ENCODE measurements around the gene INPP5D. TPM values are rescaled to one million over a fixed set of nuclear protein-coding genes. Genes with fewer than 3 reads are reported as not detected.

INPP5D gene
- polyA plus RNA-seq, 1 of the 3 experiments (the other 2 are of a cell fraction) = 1.3 TPM

DNA sequence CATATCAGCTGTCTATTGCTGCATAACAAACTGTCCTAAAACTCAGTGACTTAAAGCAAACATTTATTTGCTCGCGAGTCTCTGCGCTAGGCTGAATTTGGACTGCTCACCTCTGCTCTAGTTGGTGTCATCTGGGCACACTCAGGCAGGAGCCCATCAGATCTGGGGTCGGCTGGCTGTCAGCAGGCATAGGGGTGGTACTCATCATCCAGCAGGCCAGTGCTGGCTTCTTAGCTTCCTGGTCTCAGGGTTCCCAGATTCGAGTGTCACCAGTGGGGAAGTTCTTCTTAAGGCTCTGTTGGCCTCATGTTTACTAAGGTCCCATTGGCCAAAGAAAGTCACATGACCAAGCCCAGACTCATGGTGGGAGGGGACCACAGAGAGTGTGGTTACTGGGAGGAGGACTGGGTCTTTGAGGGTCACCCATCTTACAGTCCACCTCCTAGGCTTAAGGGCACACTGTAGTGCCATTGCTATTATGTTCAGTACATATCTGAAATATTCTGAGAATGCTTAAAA is 119.8 kb downstream of the INPP5D start:
- Histone ChIP-seq H3K36me3 (replicated peaks in 1 of 2; ENCODE audit: control insufficient read depth in 1 of 2, insufficient read depth in 2 of 2, low read length in 1 of 2) (no peaks in the 10 kb centered on the region), H3K4me2 (no peak overlapping the region), H3K27ac (ENCODE audit: low read depth in 2 of 2, low read length in 1 of 2) (no peak overlapping the region), H3K4me3 (ENCODE audit: low read depth in 2 of 2, low read length in 1 of 2) (no peak overlapping the region), H3F3A (replicated peaks; ENCODE audit: insufficient read depth) (no peaks in the 10 kb centered on the region), H3K27me3 (ENCODE audit: insufficient read depth) (no peaks in the 10 kb centered on the region; the same call in 1 of the 2 replicates), H3K4me1 (ENCODE audit: control insufficient read depth in 1 of 2, insufficient read depth in 2 of 2, low read depth in 1 of 2, low read length in 1 of 2) (no peaks in the 10 kb centered on the region), H3K9me3 (no peaks in the 10 kb centered on the region), H2AFZ (ENCODE audit: low read depth) (no peak overlapping the region), H4K20me1 (ENCODE audit: insufficient read depth) (no peaks in the 10 kb centered on the region), H3K9ac (no peak overlapping the region), H3K79me2 (ENCODE audit: insufficient read depth) (no peaks in the 10 kb centered on the region), H3K9me2 (no peaks in the 10 kb centered on the region)
- WGBS (ENCODE audit: low lambda C conversion rate) = 91% methylated on average over 4 of the region's 5 CpGs
- no peak for DNase-seq
- TF ChIP-seq MXI1 (IDR thresholded peaks at IDR 0.05; ENCODE audit: low read depth, low read length) = no peak
- TF ChIP-seq RFX5 (IDR thresholded peaks at IDR 0.05; ENCODE audit: low read length) = no peak
- TF ChIP-seq, protein P1, sequence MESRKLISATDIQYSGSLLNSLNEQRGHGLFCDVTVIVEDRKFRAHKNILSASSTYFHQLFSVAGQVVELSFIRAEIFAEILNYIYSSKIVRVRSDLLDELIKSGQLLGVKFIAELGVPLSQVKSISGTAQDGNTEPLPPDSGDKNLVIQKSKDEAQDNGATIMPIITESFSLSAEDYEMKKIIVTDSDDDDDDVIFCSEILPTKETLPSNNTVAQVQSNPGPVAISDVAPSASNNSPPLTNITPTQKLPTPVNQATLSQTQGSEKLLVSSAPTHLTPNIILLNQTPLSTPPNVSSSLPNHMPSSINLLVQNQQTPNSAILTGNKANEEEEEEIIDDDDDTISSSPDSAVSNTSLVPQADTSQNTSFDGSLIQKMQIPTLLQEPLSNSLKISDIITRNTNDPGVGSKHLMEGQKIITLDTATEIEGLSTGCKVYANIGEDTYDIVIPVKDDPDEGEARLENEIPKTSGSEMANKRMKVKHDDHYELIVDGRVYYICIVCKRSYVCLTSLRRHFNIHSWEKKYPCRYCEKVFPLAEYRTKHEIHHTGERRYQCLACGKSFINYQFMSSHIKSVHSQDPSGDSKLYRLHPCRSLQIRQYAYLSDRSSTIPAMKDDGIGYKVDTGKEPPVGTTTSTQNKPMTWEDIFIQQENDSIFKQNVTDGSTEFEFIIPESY (IDR thresholded peaks at IDR 0.05; ENCODE audit: borderline replicate concordance, low read depth) = no peak
- TF ChIP-seq ELF1 (IDR thresholded peaks at IDR 0.05) = no peak
- TF ChIP-seq, protein P2, sequence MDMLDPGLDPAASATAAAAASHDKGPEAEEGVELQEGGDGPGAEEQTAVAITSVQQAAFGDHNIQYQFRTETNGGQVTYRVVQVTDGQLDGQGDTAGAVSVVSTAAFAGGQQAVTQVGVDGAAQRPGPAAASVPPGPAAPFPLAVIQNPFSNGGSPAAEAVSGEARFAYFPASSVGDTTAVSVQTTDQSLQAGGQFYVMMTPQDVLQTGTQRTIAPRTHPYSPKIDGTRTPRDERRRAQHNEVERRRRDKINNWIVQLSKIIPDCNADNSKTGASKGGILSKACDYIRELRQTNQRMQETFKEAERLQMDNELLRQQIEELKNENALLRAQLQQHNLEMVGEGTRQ (IDR thresholded peaks at IDR 0.05; ENCODE audit: borderline replicate concordance, low read depth, low read length) = no peak
- TF ChIP-seq GABPA (IDR thresholded peaks at IDR 0.05; ENCODE audit: low read depth) = no peak
- TF ChIP-seq RXRA (IDR thresholded peaks at IDR 0.05; ENCODE audit: borderline replicate concordance, low read depth) = no peak
- TF ChIP-seq, protein P3, sequence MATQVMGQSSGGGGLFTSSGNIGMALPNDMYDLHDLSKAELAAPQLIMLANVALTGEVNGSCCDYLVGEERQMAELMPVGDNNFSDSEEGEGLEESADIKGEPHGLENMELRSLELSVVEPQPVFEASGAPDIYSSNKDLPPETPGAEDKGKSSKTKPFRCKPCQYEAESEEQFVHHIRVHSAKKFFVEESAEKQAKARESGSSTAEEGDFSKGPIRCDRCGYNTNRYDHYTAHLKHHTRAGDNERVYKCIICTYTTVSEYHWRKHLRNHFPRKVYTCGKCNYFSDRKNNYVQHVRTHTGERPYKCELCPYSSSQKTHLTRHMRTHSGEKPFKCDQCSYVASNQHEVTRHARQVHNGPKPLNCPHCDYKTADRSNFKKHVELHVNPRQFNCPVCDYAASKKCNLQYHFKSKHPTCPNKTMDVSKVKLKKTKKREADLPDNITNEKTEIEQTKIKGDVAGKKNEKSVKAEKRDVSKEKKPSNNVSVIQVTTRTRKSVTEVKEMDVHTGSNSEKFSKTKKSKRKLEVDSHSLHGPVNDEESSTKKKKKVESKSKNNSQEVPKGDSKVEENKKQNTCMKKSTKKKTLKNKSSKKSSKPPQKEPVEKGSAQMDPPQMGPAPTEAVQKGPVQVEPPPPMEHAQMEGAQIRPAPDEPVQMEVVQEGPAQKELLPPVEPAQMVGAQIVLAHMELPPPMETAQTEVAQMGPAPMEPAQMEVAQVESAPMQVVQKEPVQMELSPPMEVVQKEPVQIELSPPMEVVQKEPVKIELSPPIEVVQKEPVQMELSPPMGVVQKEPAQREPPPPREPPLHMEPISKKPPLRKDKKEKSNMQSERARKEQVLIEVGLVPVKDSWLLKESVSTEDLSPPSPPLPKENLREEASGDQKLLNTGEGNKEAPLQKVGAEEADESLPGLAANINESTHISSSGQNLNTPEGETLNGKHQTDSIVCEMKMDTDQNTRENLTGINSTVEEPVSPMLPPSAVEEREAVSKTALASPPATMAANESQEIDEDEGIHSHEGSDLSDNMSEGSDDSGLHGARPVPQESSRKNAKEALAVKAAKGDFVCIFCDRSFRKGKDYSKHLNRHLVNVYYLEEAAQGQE (IDR thresholded peaks at IDR 0.05; ENCODE audit: low read depth, low read length) = no peak
- no peak for TF ChIP-seq TEAD4 (IDR thresholded peaks at IDR 0.05; ENCODE audit: borderline replicate concordance, insufficient read depth)
- no peak for TF ChIP-seq SMC3 (IDR thresholded peaks at IDR 0.05; ENCODE audit: low read depth, low read length)
- no peak for TF ChIP-seq TAF1 (IDR thresholded peaks at IDR 0.05; ENCODE audit: borderline replicate concordance, low read depth, low read length)
- CTCF ChIA-PET = no interaction called here
- POLR2A ChIA-PET = no interaction called here
